Embryonic facial prominence (tissue), 1 donor: ENCODE data around the gene CIT.
"Not testable (repeated sequence)": the region's sequence is repeated elsewhere in the genome, so short reads cannot be mapped to it uniquely, and the experiment has no call there.

ENCODE experiments used
- DNase-seq: peaks from one replicate; pipeline ENCODE4 v3.0.0-alpha.2; 2016; ENCODE audit errors: extremely low spot score

Gene CIT

GRCh38 chr12:119740830-119741229 lies 136.3 kb downstream of the CIT start:
- DNase-seq = no peak

- DNase-seq = no peak
Observed at GRCh38 chr12:119735079-119735478, 142.0 kb downstream of the CIT start.

GRCh38 chr12:119730381-119730780 lies 146.7 kb downstream of the CIT start:
- DNase-seq = no peak

- no peak for DNase-seq
Observed at GRCh38 chr12:119729871-119730270, 147.2 kb downstream of the CIT start.

GRCh38 chr12:119728444-119728745 lies 148.7 kb downstream of the CIT start:
- no peak for DNase-seq

- no peak for DNase-seq
Observed at GRCh38 chr12:119727600-119728443, 149.3 kb downstream of the CIT start.

GRCh38 chr12:119725523-119725922 lies 151.6 kb downstream of the CIT start:
- no peak for DNase-seq

GRCh38 chr12:119721306-119721705 lies 155.8 kb downstream of the CIT start:
- DNase-seq = no peak

- no peak for DNase-seq
Observed at GRCh38 chr12:119720349-119720748, 156.8 kb downstream of the CIT start.

- no peak for DNase-seq
Observed at GRCh38 chr12:119718141-119718540, 159.0 kb downstream of the CIT start.

GRCh38 chr12:119715268-119715620 lies 161.9 kb downstream of the CIT start:
- no peak for DNase-seq

GRCh38 chr12:119714614-119715267 lies 162.4 kb downstream of the CIT start:
- no peak for DNase-seq

- DNase-seq = no peak
Observed at GRCh38 chr12:119713551-119714031, 163.5 kb downstream of the CIT start.

- DNase-seq = no peak
Observed at GRCh38 chr12:119712721-119713120, 164.4 kb downstream of the CIT start.

- DNase-seq = no peak
Observed at GRCh38 chr12:119711693-119712092, 165.4 kb downstream of the CIT start.

- no peak for DNase-seq
Observed at GRCh38 chr12:119710965-119711551, 166.1 kb downstream of the CIT start.

- DNase-seq = no peak
Observed at GRCh38 chr12:119710374-119710964, 166.7 kb downstream of the CIT start.

GRCh38 chr12:119706427-119706826 lies 170.7 kb downstream of the CIT start:
- DNase-seq = not testable (repeated sequence)

GRCh38 chr12:119705182-119705581 lies 171.9 kb downstream of the CIT start:
- no peak for DNase-seq

- DNase-seq = no peak
Observed at GRCh38 chr12:119704065-119704747, 172.9 kb downstream of the CIT start.

GRCh38 chr12:119700078-119700477 lies 177.0 kb downstream of the CIT start:
- no peak for DNase-seq

GRCh38 chr12:119699199-119699760 lies 177.8 kb downstream of the CIT start:
- DNase-seq = no peak
